GM19025 (cell line): ENCODE data around the gene UQCRC1.

Source experiments
- ATAC-seq: cut with Tn5 transposase; IDR thresholded peaks from one replicate; pipeline ENCODE4 v1.9.1; 2021; ENCODE audit warnings: mild to moderate bottlenecking, low read depth, moderate library complexity; ENCODE audit not compliant: unreplicated experiment

UQCRC1 gene

GRCh38 chr3:48599509-48600285 is 9.7 kb downstream of the UQCRC1 start:
- no peak for ATAC-seq

DNA sequence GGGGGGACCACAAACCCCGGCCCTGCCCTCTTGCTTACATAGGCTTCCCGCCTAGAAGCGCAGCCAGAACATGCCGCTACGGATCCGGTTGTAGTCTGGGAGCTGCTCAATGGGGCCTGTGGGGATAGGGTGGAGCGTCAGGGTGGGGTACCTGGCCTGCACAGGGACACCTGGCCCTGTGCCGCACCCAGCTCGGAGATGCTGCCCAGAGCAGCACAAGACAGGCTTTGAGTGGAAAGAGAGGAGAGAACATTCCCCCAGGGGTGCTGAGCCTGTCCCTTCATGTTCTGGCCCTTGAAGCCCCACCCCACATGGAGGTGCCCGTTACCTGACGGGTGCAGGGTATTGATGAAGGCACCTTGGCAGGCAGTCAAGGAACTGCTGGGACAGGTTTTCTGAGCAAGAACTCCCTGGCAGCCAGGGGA is 10.4 kb downstream of the UQCRC1 start:
- no peak for ATAC-seq

- no peak for ATAC-seq
Observed at GRCh38 chr3:48598323-48599076, 10.9 kb downstream of the UQCRC1 start.

- no peak for ATAC-seq
Observed at GRCh38 chr3:48597408-48597800, 12.0 kb downstream of the UQCRC1 start.

DNA sequence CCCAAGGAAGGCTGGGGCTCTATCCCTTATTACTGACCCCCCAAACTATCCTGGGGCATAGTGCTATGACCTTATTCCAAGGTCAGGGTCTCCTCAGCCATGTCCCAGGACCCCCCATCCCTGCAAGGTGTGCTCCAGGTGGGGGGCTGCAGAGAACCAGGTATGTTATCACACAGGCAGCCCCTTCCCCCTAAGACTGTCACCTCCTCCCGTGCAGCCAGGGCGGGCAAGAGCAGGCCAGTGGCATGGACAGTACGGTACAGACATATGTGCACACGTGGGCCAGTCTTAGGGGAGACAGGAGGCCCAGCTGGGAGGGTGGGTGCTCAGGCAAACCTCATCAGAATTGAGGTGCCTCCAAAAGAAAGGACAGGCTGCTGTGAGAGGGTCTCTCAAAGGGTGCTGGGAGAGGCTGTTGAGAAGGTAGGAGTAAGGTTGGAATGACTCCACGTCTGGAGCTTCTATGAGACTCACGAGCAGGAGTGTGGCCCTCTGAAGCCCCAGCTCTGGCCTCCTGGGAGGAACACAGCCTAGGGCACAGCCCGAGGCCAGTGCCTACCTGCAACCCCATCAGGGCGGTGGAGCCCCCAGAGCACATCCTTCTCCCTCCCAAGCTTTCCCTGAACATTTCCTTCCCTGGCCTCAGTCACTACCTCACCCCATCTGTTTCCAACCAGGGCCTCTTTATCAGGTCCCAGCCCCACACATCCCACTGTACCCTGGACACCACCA is 12.6 kb downstream of the UQCRC1 start:
- no peak for ATAC-seq

DNA sequence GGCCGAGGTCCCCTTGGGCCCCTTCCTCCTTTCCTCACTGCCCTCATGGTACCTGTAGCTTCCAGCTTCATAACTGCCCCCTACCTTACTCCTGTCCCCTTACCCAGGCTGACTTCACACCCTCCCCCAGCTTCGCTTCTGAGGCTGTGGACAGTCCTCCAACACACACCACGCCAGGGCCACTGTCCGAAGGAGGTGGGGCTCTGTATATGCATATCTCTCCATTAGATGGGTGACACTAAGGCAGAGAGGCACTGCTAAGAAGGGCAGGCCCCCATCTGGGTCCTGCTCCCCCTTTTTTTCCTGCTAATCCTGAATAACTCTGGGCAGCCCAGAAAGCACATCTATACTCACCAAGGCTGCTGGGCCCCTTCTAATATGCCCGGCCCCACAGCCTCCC is 13.3 kb downstream of the UQCRC1 start:
- no peak for ATAC-seq

DNA sequence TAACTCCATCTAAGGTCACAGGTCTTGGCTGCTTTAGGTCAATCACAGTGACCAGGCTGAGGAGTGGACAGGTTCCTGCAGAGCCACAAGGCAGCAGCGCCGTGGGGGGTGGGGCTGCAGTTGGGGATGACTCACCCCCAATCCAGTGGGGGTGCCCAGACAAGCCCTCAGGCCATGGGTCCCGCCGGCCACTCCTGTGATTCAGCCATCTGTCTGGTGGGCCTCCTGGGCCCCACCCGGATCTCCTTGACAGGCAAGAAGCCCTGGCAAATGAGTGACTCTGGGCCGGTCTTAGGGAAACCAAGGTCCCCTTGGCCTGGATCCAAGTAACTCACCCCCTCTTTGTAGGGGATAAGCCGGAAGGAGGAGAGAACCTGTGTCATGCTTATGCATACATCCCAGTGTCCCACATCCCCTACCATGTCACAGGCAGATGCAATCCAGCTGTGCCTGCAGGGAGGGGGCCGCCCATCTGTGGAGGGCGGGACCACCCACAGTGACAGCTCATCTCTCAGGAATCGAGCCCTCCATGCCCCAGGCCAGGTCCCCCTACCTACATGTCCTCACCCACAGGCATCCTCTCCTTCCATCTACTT is 13.8 kb downstream of the UQCRC1 start:
- ATAC-seq = no peak

GRCh38 chr3:48595075-48595525 is 14.3 kb downstream of the UQCRC1 start, which contains the start of gene COL7A1:
TSS of gene COL7A1 (minus strand) at chr3:48595329. CDS start at chr3:48595159, 170 bp downstream.
- ATAC-seq = no peak

DNA sequence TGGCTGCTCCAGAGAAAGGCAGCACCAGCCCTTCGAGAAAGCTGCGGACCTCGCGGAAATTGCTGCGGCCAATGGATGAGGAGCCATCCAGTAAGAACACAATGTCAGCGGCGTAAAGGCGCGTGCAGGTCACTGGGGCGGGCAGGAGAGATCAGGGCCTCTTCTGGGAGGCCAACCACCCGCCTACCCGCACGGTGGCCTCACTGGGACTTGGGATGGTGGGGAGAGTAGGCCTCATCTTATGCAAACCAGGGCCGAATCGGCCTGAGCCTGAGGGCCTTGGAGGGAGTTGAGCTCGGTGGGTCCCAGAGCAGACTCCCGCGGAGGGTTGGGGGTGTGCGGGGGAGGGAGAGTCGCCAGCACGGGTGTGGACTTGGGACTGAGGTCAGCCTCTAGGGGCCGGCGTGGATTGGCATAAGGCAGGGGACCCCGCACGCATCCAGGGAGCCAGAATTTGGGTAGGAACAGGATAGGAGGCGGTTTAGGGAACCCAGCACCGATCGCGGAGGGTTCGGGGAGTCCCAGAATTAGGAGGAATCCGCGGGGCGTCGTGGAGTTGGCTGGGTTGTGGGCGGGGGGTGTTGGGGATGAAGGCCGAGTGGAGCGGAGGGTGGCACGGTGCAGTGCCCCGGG is 14.9 kb downstream of the UQCRC1 start:
- no peak for ATAC-seq

DNA sequence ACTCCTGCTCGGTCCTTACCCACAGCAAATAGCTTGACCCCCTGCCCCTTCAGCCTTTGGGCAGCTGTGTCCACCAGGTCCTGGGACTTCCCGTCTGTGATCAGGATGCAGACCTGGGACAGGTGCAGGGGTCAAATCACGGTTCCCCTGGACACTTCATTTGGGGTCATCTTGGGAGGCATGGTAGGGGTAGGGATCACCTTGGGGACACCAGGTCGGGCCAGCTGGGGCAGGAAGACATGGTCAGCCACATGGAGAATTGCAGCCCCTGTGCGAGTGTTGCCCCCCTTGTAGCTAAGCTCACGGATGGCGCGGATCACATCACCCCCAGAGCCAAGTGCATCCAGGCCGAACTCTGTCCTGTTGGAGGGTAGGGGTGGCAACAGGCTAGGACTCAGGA is 16.1 kb downstream of the UQCRC1 start:
- ATAC-seq = no peak

- no peak for ATAC-seq
Observed at GRCh38 chr3:48592519-48593087, 16.8 kb downstream of the UQCRC1 start.

- no peak for ATAC-seq
Observed at GRCh38 chr3:48591886-48592518, 17.4 kb downstream of the UQCRC1 start.

- no peak for ATAC-seq
Observed at GRCh38 chr3:48591436-48591835, 18.0 kb downstream of the UQCRC1 start.

DNA sequence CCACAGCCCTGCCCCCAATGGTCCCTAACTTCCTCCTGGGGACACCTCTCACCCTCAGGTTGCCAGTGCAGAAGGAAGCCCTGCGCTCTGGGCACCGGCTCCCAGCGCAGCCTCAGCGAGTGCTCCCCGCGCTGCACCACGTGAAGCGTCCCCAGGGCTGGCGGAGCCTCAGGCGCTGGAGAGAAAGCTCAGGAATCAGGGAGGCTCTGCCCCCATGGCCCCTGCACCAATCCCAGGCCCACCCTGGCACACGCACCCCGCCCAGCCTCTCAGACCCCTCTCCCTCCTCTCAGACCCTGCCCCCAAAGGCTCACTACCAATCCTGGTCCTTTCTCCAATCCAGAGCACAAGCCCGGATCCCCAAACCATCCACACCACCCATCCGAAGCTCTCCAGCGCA is 21.2 kb downstream of the UQCRC1 start:
- ATAC-seq = no peak

DNA sequence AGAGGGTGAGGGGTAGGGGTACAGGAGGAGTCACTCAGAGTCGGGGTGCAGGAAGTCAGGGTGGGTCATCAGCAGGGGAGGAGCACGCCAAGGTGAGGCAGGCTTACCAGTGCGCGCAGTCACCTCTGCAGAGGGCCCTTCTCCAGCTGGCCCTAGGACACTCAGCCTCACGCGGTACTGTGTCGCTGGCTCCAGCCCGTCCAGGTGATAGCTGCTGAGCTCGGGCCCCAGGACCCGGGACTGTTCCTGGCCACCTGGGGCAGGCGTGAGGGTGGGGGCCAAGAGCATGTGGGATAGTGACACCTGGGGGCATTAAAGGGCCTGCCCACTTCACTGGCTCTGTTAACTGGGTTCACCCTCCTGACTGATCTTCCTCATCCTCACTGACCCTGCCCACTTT is 21.8 kb downstream of the UQCRC1 start:
- no peak for ATAC-seq

- no peak for ATAC-seq
Observed at GRCh38 chr3:48585411-48585810, 24.0 kb downstream of the UQCRC1 start.

DNA sequence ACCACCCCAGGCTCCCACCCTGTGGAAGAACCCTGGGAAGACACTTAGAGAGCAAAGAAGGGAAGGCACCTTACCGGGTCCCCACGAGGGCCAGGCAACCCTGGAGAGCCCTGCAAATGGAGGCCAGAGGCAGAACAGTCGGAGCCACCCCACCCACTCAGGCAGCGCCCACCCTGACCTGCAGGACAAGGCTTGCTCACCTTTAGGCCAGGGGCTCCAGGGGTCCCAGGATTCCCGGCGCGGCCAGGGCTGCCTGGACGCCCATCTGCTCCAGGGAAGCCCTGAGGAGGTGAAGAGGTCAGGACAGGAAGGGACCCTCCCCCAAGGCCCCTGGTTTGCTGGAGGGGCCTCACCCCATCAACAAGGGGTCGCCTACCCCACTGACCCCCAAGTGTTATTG is 24.6 kb downstream of the UQCRC1 start:
- no peak for ATAC-seq

DNA sequence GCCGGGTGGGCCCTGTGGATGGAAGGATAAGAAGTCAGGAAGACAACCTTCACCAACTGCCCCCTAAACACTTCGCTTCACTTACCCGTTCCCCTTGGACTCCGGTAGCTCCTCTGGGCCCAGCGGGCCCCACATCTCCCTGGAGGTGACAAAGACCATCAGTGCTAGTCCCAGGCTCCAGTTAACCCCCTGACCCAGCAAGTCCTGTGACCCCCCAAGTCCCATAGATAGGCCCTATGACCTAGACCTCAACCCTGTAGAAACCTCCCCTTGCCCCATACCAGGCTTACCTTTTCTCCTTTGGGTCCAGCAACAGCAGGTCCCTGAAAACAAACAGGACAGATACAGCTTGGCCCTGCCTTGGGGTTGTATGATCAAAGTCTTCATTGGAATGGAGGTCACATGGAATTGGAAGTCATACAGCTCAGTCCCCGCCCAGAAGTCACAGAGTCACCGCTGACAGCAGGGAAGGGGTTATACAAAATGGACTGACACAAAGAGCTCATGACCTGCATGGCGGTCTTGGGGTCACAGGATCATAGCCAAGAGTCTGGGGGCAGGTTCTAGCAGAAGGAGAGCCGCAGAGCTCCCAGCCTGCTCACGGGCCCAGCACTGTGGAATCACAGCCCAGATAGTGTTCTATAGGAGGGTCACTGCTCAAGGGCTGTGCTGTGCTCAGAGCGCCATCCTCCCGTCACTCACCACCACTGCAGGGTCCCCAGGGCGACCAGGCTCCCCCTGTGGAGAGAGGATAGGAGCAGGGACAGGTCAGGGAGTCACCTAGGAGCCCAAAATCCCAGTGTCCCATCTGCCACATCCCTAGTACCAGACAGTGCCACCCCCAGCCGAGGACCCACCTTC is 27.6 kb downstream of the UQCRC1 start:
- no peak for ATAC-seq

GRCh38 chr3:48576647-48577046 is 32.8 kb downstream of the UQCRC1 start:
- no peak for ATAC-seq
